Measurements from ENCODE around the gene SYNE2.
A peak's percentile ranks its signal among the peaks of the same experiment; 100 is the strongest.
"Not testable (repeated sequence)": the region's sequence is repeated elsewhere in the genome, so short reads cannot be mapped to it uniquely, and the experiment has no call there.

The SYNE2 gene

GRCh38 chr14:64081174-64081746 lies 228.5 kb downstream of the SYNE2 start:
- no peak for DNase-seq (ENCODE audit: low spot score)

DNA sequence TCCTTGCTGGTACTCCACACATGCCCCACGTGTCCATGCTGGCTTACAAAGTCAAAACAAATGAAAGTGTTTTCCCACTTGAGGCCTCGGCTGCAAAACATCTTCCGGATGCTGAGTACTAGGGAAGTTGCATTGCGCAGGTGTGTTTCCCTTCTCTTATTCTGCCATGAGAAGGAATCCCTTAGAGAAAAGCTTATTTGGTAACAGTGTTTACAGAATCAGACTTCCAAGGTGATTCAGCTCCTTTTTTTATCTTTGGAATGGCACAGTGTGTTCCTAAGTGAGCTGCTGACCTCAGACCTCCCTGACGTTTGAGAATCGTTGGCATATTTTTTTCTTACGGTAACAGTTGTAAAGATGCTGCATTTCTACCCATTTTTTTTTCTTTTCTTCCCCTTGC lies 230.0 kb downstream of the SYNE2 start:
- DNase-seq (ENCODE audit: low spot score) = no peak

DNA sequence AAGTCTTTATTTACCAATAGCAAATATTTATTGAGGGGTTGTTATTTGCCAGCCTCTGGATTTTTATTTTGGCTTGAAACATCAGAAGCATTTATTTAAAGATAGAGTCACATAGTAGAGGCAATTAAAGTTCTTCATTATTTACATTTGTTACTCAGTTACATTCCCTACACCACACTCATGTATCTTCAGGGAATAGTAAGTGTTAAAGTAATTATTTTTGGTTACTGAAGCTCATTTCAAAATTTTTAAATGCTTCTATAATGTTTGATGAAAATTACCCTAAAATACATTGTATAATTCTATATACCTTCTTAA lies 235.8 kb downstream of the SYNE2 start:
- DNase-seq (ENCODE audit: low spot score) = no peak

DNA sequence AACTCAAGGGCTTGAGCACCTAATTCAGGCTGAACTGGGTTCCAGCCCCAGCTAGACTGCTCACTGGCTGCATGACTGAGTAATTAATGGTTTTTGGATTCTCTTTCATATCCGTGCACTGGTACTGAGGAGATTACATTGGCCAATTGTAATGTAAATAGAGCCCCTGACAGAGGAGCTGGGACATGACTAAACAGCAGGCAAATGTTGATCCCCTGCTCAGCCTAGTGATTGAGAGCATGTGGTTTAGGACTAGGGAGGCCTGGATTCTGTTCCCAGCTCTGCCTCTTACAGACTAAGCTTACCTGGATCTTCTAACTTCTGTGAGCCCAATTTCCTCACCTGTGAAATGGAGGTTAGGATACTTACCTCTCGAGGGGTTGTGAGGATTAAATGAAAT lies 237.1 kb downstream of the SYNE2 start:
- no peak for DNase-seq (ENCODE audit: low spot score)

DNA sequence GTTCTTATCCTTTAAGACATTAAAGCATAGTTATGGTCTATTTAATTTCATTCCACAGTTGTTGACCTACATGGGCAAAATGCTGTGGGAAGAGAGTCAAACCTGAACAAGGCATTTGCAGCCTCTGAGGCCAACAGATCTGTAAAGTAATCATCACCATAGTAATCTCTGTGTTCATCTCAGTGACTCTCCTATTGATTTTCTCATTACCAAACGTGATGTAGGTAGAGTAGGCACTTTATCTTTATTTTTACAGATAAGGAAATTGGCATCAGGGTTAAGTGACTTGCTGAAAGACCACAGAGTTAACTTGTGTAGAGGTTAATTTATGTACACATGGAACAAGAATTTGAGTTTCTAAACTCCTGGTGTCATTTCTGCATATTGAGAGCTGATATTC lies 238.4 kb downstream of the SYNE2 start:
- no peak for DNase-seq (ENCODE audit: low spot score)

GRCh38 chr14:64092338-64092737 lies 239.5 kb downstream of the SYNE2 start:
- DNase-seq (ENCODE audit: low spot score) = no peak

DNA sequence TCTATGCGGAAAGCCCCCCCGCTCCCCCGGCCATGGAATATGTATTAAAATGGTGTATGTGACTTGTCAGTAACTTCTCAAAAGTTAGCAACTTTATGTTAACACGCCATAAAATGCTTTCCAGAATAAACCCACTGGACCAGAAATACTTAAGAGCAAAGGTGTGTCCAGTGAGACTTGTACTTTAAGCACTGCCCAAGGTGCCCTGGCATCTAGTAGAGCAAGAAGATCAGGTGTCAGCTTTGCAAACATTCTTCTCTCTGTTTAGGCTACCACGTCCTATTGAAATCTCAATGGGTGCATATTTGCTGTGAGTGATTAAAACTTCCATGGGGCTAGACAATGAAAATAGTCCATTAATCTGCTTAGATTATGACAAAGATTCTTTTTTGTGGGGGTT lies 240.1 kb downstream of the SYNE2 start:
- DNase-seq (ENCODE audit: low spot score) = no peak

- DNase-seq (ENCODE audit: low spot score) = peak; percentile 21
These were observed 242.8 kb downstream of the SYNE2 start for GRCh38 chr14:64095620-64096019.

GRCh38 chr14:64098120-64098519 lies 245.3 kb downstream of the SYNE2 start:
- DNase-seq (ENCODE audit: low spot score) = no peak

DNA sequence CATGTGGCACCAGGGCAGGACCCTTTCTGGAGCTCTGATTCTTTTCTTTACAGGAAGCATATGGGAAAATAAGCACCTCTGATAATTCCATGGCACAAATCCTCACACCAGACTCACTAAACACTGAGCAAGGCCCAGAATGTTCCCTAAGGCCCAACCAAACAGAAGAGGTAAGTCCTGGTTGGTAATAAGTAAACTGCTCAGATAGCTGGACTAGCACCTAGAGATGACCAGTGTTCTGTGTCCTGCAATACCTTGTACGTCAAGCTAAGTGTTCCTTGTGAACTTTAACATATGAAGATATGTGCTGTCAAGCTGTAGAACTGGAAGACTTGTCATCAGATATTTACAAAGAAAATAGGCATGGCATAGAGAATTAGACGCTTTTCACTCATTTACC lies 254.6 kb downstream of the SYNE2 start:
- no peak for DNase-seq (ENCODE audit: low spot score)

GRCh38 chr14:64109819-64110554 lies 257.2 kb downstream of the SYNE2 start:
- DNase-seq (ENCODE audit: low spot score) = no peak

- no peak for DNase-seq (ENCODE audit: low spot score)
These were observed 258.0 kb downstream of the SYNE2 start for GRCh38 chr14:64110802-64111201.

DNA sequence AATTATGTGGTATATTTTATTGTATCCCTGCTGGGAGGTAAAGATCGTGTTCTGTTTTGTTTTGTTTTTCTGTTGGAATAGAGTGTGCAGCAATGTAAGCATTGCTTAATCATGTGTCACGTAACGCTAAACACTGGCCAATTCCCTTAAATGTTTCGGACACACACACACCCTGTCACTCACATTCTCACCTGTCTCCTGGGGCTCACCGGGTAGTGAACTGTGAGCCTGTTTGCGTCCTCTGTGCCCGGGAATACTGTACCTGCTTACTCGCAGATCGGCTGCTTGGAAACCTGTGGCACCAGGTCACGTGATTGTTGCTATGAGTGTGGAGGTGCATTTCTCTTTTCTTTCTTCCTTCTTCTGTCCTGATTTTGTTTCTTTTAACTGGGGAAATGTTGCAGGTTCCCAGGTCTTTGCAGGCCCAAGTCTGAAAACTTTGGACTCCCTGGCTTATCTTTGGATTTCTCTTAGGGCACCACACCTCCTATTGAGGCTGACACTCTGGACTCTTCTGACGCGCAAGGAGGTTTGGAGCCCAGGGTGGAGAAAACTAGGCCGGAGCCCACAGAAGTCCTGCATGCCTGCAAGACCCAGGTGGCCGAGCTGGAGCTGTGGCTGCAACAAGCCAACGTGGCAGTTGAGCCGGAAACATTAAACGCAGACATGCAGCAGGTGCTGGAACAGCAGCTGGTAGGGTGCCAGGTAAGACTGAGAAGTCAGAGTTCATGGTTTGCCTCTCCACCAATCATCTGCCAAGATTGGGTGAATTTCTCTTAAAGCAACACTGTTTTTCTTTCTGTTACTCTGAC lies 260.3 kb downstream of the SYNE2 start:
- no peak for DNase-seq (ENCODE audit: low spot score)

- no peak for DNase-seq (ENCODE audit: low spot score)
These were observed 261.4 kb downstream of the SYNE2 start for GRCh38 chr14:64114166-64114565.

DNA sequence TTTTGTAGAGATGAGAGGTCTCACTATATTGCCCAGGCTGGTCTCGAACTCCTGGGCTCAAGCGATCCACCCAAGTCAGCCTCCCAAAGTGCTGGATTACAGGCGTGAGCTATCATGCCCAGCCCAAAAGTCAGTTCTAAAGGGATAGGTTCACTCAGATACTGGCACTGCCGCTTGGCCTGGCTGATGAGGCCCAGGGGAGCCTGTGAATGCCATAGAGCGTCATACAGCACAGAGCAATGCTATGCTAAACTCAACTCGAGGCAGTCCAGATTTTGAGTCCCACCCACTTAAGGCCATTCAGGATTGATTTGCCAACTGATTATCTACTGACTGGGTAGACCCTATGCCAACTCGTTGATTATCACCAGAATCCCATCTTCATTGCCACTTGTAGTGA lies 262.0 kb downstream of the SYNE2 start:
- no peak for DNase-seq (ENCODE audit: low spot score)

DNA sequence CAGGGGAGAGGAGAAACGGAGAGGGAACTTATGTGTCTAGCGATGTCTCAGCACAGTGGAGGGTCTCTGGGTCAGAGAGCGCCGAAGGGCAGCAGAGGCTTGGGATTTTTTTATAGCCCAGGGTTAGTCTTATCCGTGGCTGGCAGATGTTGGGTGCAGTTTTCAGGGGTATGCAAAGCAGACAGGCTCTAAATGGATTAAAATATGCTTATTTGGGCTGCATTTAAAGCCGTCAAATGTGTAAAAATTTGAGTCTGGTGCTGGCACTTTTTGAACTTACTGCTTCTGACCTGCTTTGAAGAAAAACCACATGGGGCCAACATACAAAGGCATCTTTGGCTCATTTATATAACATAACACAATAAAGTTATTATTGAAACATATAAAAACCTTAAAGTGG lies 262.6 kb downstream of the SYNE2 start:
- no peak for DNase-seq (ENCODE audit: low spot score)

DNA sequence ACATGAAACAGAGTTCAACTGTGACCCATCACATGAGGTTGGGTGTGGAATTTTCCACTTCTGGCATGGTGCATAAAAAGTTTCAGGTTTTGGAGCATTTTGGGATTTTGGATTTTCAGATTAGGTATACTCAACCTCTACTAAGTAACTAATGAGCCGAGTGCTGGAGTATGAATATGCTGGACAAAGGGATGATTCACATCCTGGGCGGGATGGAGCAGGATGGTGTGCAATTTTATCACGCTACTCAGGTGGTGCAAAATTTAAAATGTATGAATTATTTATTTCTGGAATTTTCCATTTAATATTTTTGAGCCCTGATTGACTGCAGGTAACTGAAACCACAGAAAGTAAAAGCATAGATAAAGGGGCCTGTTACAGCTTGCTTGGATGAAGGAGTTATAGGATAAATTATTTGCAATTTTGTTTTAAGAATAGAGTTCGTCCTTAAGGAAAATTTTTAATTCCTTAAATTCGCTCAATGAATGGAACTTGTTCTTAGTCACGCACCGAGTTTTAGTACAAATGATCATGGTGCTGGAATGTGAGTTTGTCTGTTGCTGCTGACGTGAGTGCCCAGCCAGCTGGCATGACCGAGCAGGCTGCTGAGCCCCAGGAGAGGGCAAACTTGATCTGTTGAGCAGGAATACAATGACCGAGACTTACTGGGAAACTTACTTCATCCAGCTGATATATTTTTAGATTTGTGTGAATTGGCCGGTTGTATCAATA lies 265.0 kb downstream of the SYNE2 start:
- DNase-seq (ENCODE audit: low spot score) = no peak

DNA sequence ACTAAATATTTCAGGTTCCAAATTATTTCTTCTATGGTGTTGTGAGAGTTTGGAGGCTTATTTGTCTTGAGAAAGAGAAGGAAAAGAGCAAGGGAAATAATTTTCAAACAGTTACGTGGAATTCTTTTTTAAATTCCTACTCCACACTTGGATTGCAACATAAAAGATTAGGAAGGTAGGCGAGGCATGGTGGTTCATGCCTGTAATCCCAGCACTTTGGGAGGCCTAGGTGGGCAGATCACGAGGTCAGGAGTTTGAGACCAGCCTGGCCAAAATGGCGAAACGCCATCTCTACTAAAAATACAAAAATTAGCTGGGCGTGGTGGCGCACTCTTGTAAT lies 265.6 kb downstream of the SYNE2 start:
- DNase-seq (ENCODE audit: low spot score) = not testable (repeated sequence)

DNA sequence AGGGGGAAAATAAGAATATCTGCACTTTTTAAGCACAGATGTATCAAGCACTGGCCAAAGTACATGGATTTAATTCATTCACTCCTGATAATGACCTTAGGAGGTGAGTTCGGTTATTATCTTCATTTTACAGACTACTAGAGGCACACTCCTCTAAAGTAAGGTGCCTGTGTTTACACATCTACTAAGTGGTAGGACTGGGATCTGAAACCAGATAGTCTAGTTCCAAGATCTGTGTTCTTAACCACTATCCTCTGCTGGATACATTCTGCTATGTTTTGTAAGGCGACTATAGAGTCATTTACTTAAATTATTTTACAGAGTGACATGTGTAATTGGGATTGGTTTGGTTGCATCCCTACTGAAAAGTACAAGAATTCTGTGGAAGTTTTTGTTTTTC lies 266.1 kb downstream of the SYNE2 start:
- DNase-seq (ENCODE audit: low spot score) = no peak

DNA sequence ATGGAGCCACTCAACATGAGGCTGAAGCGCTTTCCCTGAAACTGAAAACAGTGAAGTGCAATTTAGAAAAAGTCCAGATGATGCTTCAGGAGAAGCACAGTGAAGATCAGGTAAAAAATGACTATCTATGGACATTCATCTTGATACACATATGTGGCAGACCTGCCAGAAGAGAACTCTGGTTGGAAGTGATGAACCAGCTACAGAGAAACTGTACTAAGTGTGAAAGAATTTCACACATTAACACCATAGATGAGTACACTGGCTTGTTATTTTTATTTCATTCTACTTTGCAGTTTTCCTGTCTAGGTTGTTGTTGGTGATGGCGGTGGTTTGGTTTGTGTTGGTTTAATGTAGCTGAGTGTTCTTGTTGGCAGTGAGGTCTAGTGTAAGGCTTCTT lies 266.7 kb downstream of the SYNE2 start:
- no peak for DNase-seq (ENCODE audit: low spot score)

- DNase-seq (ENCODE audit: low spot score) = no peak
These were observed 267.2 kb downstream of the SYNE2 start for GRCh38 chr14:64119980-64120379.

GRCh38 chr14:64123241-64123822 lies 270.5 kb downstream of the SYNE2 start:
- DNase-seq (ENCODE audit: low spot score) = no peak

- no peak for DNase-seq (ENCODE audit: low spot score)
These were observed 272.5 kb downstream of the SYNE2 start for GRCh38 chr14:64125270-64125669.

All from hepatic stellate cell (primary cell).